ENCODE measurements around the gene ZNF76.
A peak's percentile ranks its signal among the peaks of the same experiment; 100 is the strongest.
"Not testable (repeated sequence)": the region's sequence is repeated elsewhere in the genome, so short reads cannot be mapped to it uniquely, and the experiment has no call there.

ZNF76 gene

GRCh38 chr6:35328965-35329364 is 69.4 kb downstream of the ZNF76 start:
- not testable (repeated sequence) for DNase-seq (ENCODE audit: low read depth in 2 of 2)

GRCh38 chr6:35330541-35331119 is 71.1 kb downstream of the ZNF76 start:
- DNase-seq (ENCODE audit: low read depth in 2 of 2): no peak

GRCh38 chr6:35332074-35332887 is 72.7 kb downstream of the ZNF76 start:
- peak; percentile 31 to 56 for DNase-seq (ENCODE audit: low read depth in 2 of 2)

- no peak for DNase-seq (ENCODE audit: low read depth in 2 of 2)
Measured at GRCh38 chr6:35341557-35341956, 82.0 kb downstream of the ZNF76 start.

GRCh38 chr6:35342258-35343091 is 82.9 kb downstream of the ZNF76 start, which contains the start of gene PPARD:
PPARD (plus strand) TSS chr6:35342558; CDS start chr6:35411088, 68,530 bp downstream.
- peak; percentile 93 to 98 for DNase-seq (ENCODE audit: low read depth in 2 of 2)

GRCh38 chr6:35343092-35343834 is 83.7 kb downstream of the ZNF76 start:
- no peak for DNase-seq (ENCODE audit: low read depth in 2 of 2)

GRCh38 chr6:35343835-35344550 is 84.5 kb downstream of the ZNF76 start:
- DNase-seq (ENCODE audit: low read depth in 2 of 2): no peak
